Neural cell (in vitro differentiated cells): ENCODE results near the gene SH3PXD2A. TPM values are rescaled to one million over a fixed set of nuclear protein-coding genes. Genes with fewer than 3 reads are reported as not detected.

Experiments used
- H2AFZ ChIP-seq: fragments of 200-600, 300-800 bp; sonication (generic), shearing (Covaris generic); 2 replicates; pipeline ENCODE4 v1.6.0; 2014; ENCODE audit warnings: low read depth, mild to moderate bottlenecking, antibody characterized with exemption, low read length, moderate library complexity
- H3F3A ChIP-seq: fragments of 200-600 bp; shearing (Covaris generic); 2 replicates; pipeline ENCODE4 v1.6.1; 2016; ENCODE audit warnings: mild to moderate bottlenecking, moderate library complexity, mixed read lengths, antibody characterized with exemption, low read length; ENCODE audit not compliant: insufficient read depth, poor library complexity, severe bottlenecking
- H3K27ac ChIP-seq: fragments of 200-600, 300-800 bp; sonication (generic), shearing (Covaris generic); 2 replicates; pipeline ENCODE4 v1.5.1; 2014; ENCODE audit warnings: mild to moderate bottlenecking, low read length, moderate library complexity
- H3K27me3 ChIP-seq: fragments of 300-800, 200-600 bp; sonication (generic), shearing (Covaris generic); 2 replicates; pipeline ENCODE4 v1.6.0; 2014; ENCODE audit warnings: mild to moderate bottlenecking, low read depth, low read length, moderate library complexity; ENCODE audit not compliant: insufficient read depth
- H3K36me3 ChIP-seq: fragments of 300-800, 200-600 bp; sonication (generic), shearing (Covaris generic); 2 replicates; pipeline ENCODE4 v1.5.1; 2014; ENCODE audit warnings: mild to moderate bottlenecking, antibody characterized with exemption, low read length, moderate library complexity; ENCODE audit not compliant: insufficient read depth
- H3K4me2 ChIP-seq: fragments of 300-800, 200-600 bp; sonication (generic), shearing (Covaris generic); 2 replicates; pipeline ENCODE4 v1.6.0; 2014; ENCODE audit warnings: mild to moderate bottlenecking, low read length
- H3K4me3 ChIP-seq: fragments of 300-800, 200-600 bp; sonication (generic), shearing (Covaris generic); 2 replicates; pipeline ENCODE4 v1.5.1; 2014; ENCODE audit warnings: mild to moderate bottlenecking, low read length, moderate library complexity
- H3K79me2 ChIP-seq: fragments of 200-600 bp; shearing (Covaris generic); replicated peaks from 2 replicates; pipeline ENCODE4 v1.6.0; 2014; ENCODE audit warnings: mild to moderate bottlenecking, low read length, moderate library complexity; ENCODE audit not compliant: insufficient read depth
- H3K9ac ChIP-seq: fragments of 300-800, 200-600 bp; sonication (generic), shearing (Covaris generic); 2 replicates; pipeline ENCODE4 v1.6.1; 2016; ENCODE audit warnings: mild to moderate bottlenecking, low read length, mixed read lengths
- H3K9me2 ChIP-seq: fragments of 200-600 bp; shearing (Covaris generic); 2 replicates; pipeline ENCODE4 v1.6.1; 2016; ENCODE audit warnings: mild to moderate bottlenecking, low read length, mixed read lengths; ENCODE audit not compliant: insufficient read depth
- H3K9me3 ChIP-seq: fragments of 200-600, 300-800 bp; sonication (generic), shearing (Covaris generic); 2 replicates; pipeline ENCODE4 v1.6.1; 2016; ENCODE audit warnings: mild to moderate bottlenecking, mixed run types, low read length, moderate library complexity, mixed read lengths
- H4K20me1 ChIP-seq: fragments of 200-600 bp; shearing (Covaris generic); 2 replicates; pipeline ENCODE4 v1.6.1; 2016; ENCODE audit warnings: mild to moderate bottlenecking, mixed run types; ENCODE audit not compliant: insufficient read depth
- EP300 ChIP-seq: fragments of 450-650 bp; conservative IDR thresholded peaks from 2 replicates; pipeline ENCODE4 v1.6.1; 2014; ENCODE audit warnings: antibody characterized with exemption, mild to moderate bottlenecking, moderate library complexity; ENCODE audit not compliant: poor library complexity, severe bottlenecking
- EZH2 ChIP-seq: fragments of 200-600, 300-800 bp; shearing (Covaris generic), sonication (generic); IDR thresholded peaks from 2 replicates; pipeline ENCODE4 v1.6.1; 2014; ENCODE audit warnings: antibody characterized with exemption, low read length, borderline replicate concordance, mild to moderate bottlenecking; ENCODE audit not compliant: insufficient read depth, poor library complexity, severe bottlenecking
- MXI1 ChIP-seq: fragments of 450-650 bp; conservative IDR thresholded peaks from 2 replicates; pipeline ENCODE4 v1.6.1; 2014; ENCODE audit warnings: antibody characterized with exemption, mild to moderate bottlenecking; ENCODE audit not compliant: poor library complexity, severe bottlenecking
- POLR2AphosphoS5 ChIP-seq: IDR thresholded peaks from 2 replicates; pipeline ENCODE4 v1.6.1; 2012
- RAD21 ChIP-seq: fragments of 450-650 bp; conservative IDR thresholded peaks from 2 replicates; pipeline ENCODE4 v1.6.1; 2014; ENCODE audit warnings: antibody characterized with exemption, mild to moderate bottlenecking, moderate library complexity
- REST ChIP-seq: IDR thresholded peaks from 2 replicates; pipeline ENCODE4 v1.6.1; 2012; ENCODE audit warnings: borderline replicate concordance
- SMC3 ChIP-seq: fragments of 450-650 bp; conservative IDR thresholded peaks from 2 replicates; pipeline ENCODE4 v1.6.1; 2014; ENCODE audit warnings: antibody characterized with exemption, mild to moderate bottlenecking, moderate library complexity; ENCODE audit not compliant: poor library complexity
- TAF1 ChIP-seq: IDR thresholded peaks from 2 replicates; pipeline ENCODE4 v1.6.1; 2012; ENCODE audit warnings: low read depth
- polyA plus RNA-seq: library from polyadenylated mRNA; depleted of rRNA; stranded (reverse); fragments of >200 nt; gene quantifications from 2 replicates; pipeline ENCODE4 v1.2.3, GENCODE V29; 2014
- TF ChIP-seq, protein P1 (sequence below): fragments of 450-650 bp; IDR thresholded peaks from 2 replicates; pipeline ENCODE4 v1.5.1; 2014; ENCODE audit warnings: antibody characterized with exemption, mild to moderate bottlenecking, moderate library complexity; ENCODE audit not compliant: poor library complexity, severe bottlenecking

The SH3PXD2A gene
- polyA plus RNA-seq, 1 donor from 2014 or later: 5.2 TPM

DNA sequence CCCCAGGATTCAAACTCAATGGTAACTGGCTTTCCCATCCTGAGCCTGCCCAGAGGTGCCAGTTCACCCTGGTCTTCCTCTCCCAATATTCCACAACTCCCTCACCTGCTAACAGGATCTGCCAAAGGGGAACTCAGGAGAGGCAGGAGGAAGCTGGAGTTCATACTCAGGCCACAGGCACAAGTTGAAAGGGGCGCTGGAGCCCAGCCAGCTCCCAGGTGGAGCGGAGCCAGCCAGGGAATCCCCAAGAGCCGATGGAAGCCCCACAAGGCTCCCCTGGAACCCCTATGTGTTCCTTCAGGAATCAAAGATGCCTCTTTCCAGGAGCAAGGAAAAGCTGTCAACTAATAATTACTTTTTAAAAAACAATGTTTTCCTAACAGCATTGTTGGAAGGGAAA is 63.5 kb downstream of the SH3PXD2A start:
- Histone ChIP-seq H3K27ac (no peak overlapping the region), H2AFZ (no peak overlapping the region), H3K4me3 (no peak overlapping the region), H3K79me2 (no peaks in the 10 kb centered on the region), H3K4me2 (no peak overlapping the region), H3K9me2 (no peaks in the 10 kb centered on the region), H4K20me1 (no peaks in the 10 kb centered on the region), H3K9ac (no peak overlapping the region), H3K27me3 (no peaks in the 10 kb centered on the region), H3K9me3 (no peaks in the 10 kb centered on the region), H3K36me3 (no peaks in the 10 kb centered on the region), H3F3A (no peaks in the 10 kb centered on the region)
- no peak for TF ChIP-seq MXI1
- TF ChIP-seq POLR2AphosphoS5: no peak
- TF ChIP-seq SMC3: no peak

DNA sequence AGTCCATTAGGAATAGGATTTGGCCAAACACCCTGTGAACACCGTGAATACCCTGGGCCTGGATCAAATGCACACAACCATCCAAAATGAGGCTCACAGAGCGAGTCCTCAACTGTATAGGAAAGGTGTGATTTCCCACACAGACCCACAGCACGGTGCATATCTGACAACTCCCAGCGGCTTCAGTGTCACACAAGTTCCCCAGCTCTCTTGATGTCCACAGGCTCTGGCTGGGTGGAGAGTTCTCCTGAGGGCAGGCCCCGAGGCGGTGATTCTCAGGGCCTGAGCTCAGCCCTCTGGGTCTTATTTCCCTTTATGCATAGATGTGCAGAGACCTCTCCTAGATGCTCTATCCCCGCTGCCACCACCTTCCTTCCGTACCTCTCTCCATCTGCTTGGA is 64.1 kb downstream of the SH3PXD2A start:
- Histone ChIP-seq H3K9me2 (no peaks in the 10 kb centered on the region), H3K9me3 (no peaks in the 10 kb centered on the region), H4K20me1 (no peaks in the 10 kb centered on the region), H3K4me3 (no peak overlapping the region), H3K4me2 (no peak overlapping the region), H3K27me3 (no peaks in the 10 kb centered on the region), H3K9ac (no peak overlapping the region), H2AFZ (no peak overlapping the region), H3F3A (no peaks in the 10 kb centered on the region), H3K79me2 (no peaks in the 10 kb centered on the region), H3K27ac (no peak overlapping the region), H3K36me3 (no peaks in the 10 kb centered on the region)
- TF ChIP-seq EZH2: no peak
- TF ChIP-seq POLR2AphosphoS5: no peak
- TF ChIP-seq REST: no peak
- TF ChIP-seq MXI1: no peak
- no peak for TF ChIP-seq EP300
- no peak for TF ChIP-seq SMC3
- TF ChIP-seq RAD21: no peak
- TF ChIP-seq, protein P1, sequence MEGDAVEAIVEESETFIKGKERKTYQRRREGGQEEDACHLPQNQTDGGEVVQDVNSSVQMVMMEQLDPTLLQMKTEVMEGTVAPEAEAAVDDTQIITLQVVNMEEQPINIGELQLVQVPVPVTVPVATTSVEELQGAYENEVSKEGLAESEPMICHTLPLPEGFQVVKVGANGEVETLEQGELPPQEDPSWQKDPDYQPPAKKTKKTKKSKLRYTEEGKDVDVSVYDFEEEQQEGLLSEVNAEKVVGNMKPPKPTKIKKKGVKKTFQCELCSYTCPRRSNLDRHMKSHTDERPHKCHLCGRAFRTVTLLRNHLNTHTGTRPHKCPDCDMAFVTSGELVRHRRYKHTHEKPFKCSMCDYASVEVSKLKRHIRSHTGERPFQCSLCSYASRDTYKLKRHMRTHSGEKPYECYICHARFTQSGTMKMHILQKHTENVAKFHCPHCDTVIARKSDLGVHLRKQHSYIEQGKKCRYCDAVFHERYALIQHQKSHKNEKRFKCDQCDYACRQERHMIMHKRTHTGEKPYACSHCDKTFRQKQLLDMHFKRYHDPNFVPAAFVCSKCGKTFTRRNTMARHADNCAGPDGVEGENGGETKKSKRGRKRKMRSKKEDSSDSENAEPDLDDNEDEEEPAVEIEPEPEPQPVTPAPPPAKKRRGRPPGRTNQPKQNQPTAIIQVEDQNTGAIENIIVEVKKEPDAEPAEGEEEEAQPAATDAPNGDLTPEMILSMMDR: no peak
- no peak for TF ChIP-seq TAF1

GRCh38 chr10:103790580-103790979 is 64.8 kb downstream of the SH3PXD2A start:
- H3K79me2 ChIP-seq: no peaks in the 10 kb centered on the region
- H3K4me3 ChIP-seq: no peak overlapping the region
- H3K36me3 ChIP-seq: no peaks in the 10 kb centered on the region
- no peak for TF ChIP-seq RAD21
- TF ChIP-seq EP300: no peak
- TF ChIP-seq, protein P1: no peak
- TF ChIP-seq REST: no peak
- no peak for TF ChIP-seq EZH2
- no peak overlapping the region for H3K27ac ChIP-seq
- H3K9me2 ChIP-seq: no peaks in the 10 kb centered on the region
- H3K27me3 ChIP-seq: no peaks in the 10 kb centered on the region
- H4K20me1 ChIP-seq: no peaks in the 10 kb centered on the region
- no peak overlapping the region for H3K4me2 ChIP-seq
- no peak overlapping the region for H2AFZ ChIP-seq
- no peaks in the 10 kb centered on the region for H3K9me3 ChIP-seq
- no peaks in the 10 kb centered on the region for H3F3A ChIP-seq
- no peak overlapping the region for H3K9ac ChIP-seq
